AG04449 (cell line): Measurements from ENCODE around the gene CHN2.

Experiments used
- CTCF ChIA-PET: fragments of 350-600 bp; formaldehyde crosslinking; extraction: SDS; loops from one replicate; lab custom pipeline; 2021; ENCODE audit warnings: antibody characterized with exemption; lab: Yijun Ruan, JAX
- POLR2A ChIA-PET: fragments of 400-600, 350-600 bp; formaldehyde crosslinking; extraction: SDS; loops from one replicate; lab custom pipeline; 2020; ENCODE audit warnings: antibody characterized with exemption, inconsistent platforms; lab: Yijun Ruan, JAX
- DNase-seq: peaks from one replicate; pipeline ENCODE4 v3.0.0-alpha.2; 2010; ENCODE audit warnings: low read depth, low spot score
- H3K4me3 ChIP-seq: 2 replicates; pipeline ENCODE4 v1.5.1; 2011; ENCODE audit warnings: low read depth, mild to moderate bottlenecking, control low read depth, low read length
- TF ChIP-seq, protein P1 (sequence below): IDR thresholded peaks from one replicate; pipeline ENCODE4 v1.5.1; 2011; ENCODE audit warnings: mild to moderate bottlenecking, moderate library complexity, low read length, control low read depth, inconsistent platforms; ENCODE audit not compliant: insufficient read depth; ENCODE audit errors: missing control alignments

Gene CHN2

GRCh38 chr7:29234438-29234837 lies 39.9 kb downstream of the CHN2 start:
- TF ChIP-seq, protein P1, sequence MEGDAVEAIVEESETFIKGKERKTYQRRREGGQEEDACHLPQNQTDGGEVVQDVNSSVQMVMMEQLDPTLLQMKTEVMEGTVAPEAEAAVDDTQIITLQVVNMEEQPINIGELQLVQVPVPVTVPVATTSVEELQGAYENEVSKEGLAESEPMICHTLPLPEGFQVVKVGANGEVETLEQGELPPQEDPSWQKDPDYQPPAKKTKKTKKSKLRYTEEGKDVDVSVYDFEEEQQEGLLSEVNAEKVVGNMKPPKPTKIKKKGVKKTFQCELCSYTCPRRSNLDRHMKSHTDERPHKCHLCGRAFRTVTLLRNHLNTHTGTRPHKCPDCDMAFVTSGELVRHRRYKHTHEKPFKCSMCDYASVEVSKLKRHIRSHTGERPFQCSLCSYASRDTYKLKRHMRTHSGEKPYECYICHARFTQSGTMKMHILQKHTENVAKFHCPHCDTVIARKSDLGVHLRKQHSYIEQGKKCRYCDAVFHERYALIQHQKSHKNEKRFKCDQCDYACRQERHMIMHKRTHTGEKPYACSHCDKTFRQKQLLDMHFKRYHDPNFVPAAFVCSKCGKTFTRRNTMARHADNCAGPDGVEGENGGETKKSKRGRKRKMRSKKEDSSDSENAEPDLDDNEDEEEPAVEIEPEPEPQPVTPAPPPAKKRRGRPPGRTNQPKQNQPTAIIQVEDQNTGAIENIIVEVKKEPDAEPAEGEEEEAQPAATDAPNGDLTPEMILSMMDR, result no peak
- H3K4me3 ChIP-seq, result no peak overlapping the region
- POLR2A ChIA-PET, result interaction anchor here (0.6 kb wide), 1 partner anchor 15 kb away, joined by 3 read pairs; no protein-coding TSS in a partner anchor
- DNase-seq, result no peak
- CTCF ChIA-PET, result no interaction called here

DNA sequence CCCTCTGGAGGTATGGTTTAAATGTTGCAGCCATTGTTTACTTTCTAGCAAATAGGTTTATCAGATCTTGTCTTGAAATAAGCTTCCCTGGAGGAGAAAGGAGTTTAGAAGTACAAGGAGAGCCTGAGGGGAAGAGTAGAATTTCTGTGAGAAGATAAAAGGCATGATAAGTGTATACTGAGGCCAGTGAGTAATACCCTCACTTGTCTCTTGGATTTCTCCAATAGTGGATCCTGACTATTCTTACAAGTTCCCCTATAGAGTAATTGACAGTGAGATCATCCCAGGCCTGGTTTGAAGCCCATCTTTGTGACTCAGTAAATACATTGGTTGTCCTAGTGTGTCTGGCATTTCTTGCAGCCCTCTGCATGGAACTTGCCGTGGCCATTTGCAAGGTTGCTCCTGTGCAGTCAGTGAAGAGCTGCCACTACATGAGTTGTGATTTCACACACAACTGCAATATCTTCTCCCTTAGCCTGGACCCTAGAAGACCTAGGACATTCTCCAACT lies 41.6 kb downstream of the CHN2 start:
- no peak for DNase-seq
- TF ChIP-seq, protein P1, result no peak
- POLR2A ChIA-PET, result no interaction called here
- CTCF ChIA-PET, result interaction anchor here (1.2 kb wide), 1 partner anchor 9 kb away, joined by 3 read pairs; no protein-coding TSS in a partner anchor
- no peak overlapping the region for H3K4me3 ChIP-seq

DNA sequence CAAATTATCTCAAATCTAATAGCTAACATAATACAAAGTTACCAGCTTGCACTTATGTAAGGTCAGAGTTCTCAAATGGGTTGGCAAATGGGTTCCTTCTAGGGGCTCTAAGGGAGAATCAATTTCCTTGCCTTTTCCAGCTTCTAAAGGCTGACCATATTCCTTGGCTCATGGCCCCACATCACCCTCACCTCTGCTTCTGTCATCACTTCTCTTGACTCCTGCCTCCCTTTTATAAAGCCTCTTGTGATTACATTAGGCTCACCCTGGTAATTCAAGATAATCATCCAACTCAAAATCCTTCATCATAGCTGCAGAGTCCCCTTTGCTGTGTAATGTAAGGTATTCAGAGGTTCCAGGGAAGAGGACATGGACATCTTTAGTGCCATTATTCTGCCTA lies 42.1 kb downstream of the CHN2 start:
- POLR2A ChIA-PET, result no interaction called here
- TF ChIP-seq, protein P1, result no peak
- no peak for DNase-seq
- H3K4me3 ChIP-seq, result no peak overlapping the region
- CTCF ChIA-PET, result interaction anchor here (1.2 kb wide), 1 partner anchor 9 kb away, joined by 3 read pairs; no protein-coding TSS in a partner anchor

GRCh38 chr7:29237489-29237888 lies 42.9 kb downstream of the CHN2 start:
- ChIA-PET POLR2A (no interaction called here), CTCF (interaction anchor here (1.2 kb wide), 1 partner anchor 10 kb away, joined by 3 read pairs; no protein-coding TSS in a partner anchor)
- TF ChIP-seq, protein P1, result no peak
- no peak for DNase-seq
- no peak overlapping the region for H3K4me3 ChIP-seq

- no peak for DNase-seq
- ChIA-PET CTCF (no interaction called here), POLR2A (no interaction called here)
- H3K4me3 ChIP-seq, result no peak overlapping the region
- TF ChIP-seq, protein P1, result peak; percentile 2
Observed at GRCh38 chr7:29239638-29240037, 45.1 kb downstream of the CHN2 start.

- POLR2A ChIA-PET, result no interaction called here
- CTCF ChIA-PET, result interaction anchor here (1.0 kb wide), 1 partner anchor 315 kb away, joined by 3 read pairs; no protein-coding TSS in a partner anchor
- H3K4me3 ChIP-seq, result no peak overlapping the region
- TF ChIP-seq, protein P1, result no peak
- no peak for DNase-seq
Observed at GRCh38 chr7:29242265-29242664, 47.7 kb downstream of the CHN2 start.
